Measurements from ENCODE around the gene AKNA.

DNA sequence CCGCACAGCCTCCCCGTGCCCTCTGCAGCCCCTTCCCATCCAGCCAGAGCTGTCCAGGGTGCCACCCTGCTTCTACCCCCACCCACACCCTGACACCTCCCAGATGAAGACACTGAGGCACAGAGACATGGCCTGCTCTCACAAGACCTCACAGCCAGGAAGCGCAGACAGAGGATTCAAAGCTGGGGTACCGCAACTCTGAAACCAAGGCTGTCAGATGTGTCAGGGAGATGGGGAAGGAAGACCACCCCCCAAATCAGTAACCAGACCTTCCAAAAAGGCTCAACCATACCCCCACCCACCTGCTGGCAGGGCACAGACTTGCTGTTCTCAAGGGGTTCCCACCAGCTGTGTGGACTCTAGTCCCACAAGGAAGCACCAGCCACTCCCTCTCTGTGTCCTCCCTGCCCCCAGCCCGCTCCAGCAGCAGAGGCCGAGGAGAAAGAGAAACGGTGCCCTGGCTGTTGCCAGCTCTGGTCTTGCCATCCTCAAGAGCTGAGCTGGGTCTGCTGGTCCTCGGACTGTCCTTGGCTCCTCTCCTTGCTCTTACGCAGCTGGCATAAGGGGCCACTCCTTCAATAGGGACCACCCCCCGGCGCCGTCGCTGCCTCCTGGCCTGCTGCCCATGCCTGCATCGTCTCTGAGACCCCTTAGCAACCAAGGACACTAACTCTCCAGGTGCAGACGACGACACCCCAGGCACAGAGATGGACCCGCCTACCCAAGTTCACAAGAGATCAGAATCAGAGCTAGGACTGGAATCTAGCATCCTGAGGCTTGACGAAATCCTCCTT is 699 bp downstream of the AKNA start:
- TF ChIP-seq CTCF (IDR thresholded peaks at IDR 0.05; ENCODE audit: low read length) (no peak), EZH2 (optimal IDR thresholded peaks at IDR 0.05; ENCODE audit: low read depth, low read length) (no peak)
